RWPE2 (cell line): Measurements from ENCODE around the gene SMC6.

Experiments
- ATAC-seq: fragments of 200-7000 bp; cut with Tn5 transposase; 3 replicates; pipeline ENCODE4 v1.9.1; 2021; ENCODE audit warnings: low read depth
- DNase-seq: peaks from one replicate; pipeline ENCODE4 v3.0.0-alpha.2; 2020; ENCODE audit warnings: low spot score
- H3K27ac ChIP-seq: fragments of 450-650 bp; 2 replicates; pipeline ENCODE4 v1.5.1; 2017; ENCODE audit warnings: mild to moderate bottlenecking; ENCODE audit not compliant: poor library complexity, severe bottlenecking
- H3K27me3 ChIP-seq: fragments of 250-450 bp; sonication (Bioruptor Pico); 2 replicates; pipeline ENCODE4 v1.5.1; 2021; ENCODE audit warnings: mild to moderate bottlenecking, moderate library complexity; ENCODE audit not compliant: insufficient read depth, poor library complexity, severe bottlenecking
- H3K36me3 ChIP-seq: fragments of 250-450 bp; sonication (Bioruptor Pico); 2 replicates; pipeline ENCODE4 v1.5.1; 2020; ENCODE audit warnings: low read depth, mild to moderate bottlenecking, moderate library complexity
- H3K4me1 ChIP-seq: fragments of 250-450 bp; sonication (Bioruptor Pico); 2 replicates; pipeline ENCODE4 v1.5.1; 2021; ENCODE audit warnings: mild to moderate bottlenecking, moderate library complexity; ENCODE audit not compliant: insufficient read depth, poor library complexity, severe bottlenecking
- H3K4me3 ChIP-seq: fragments of 250-450 bp; sonication (Bioruptor Pico); 2 replicates; pipeline ENCODE4 v1.5.1; 2021; ENCODE audit warnings: mild to moderate bottlenecking, moderate library complexity; ENCODE audit not compliant: severe bottlenecking
- H3K9me3 ChIP-seq: fragments of 250-450 bp; sonication (Bioruptor Pico); 2 replicates; pipeline ENCODE4 v1.5.1; 2021; ENCODE audit warnings: mild to moderate bottlenecking, moderate library complexity; ENCODE audit not compliant: severe bottlenecking
- CTCF ChIP-seq: fragments of 450-650 bp; IDR thresholded peaks from one replicate; pipeline ENCODE4 v1.5.1; 2017; ENCODE audit warnings: mild to moderate bottlenecking, moderate library complexity; ENCODE audit not compliant: poor library complexity, severe bottlenecking

Gene SMC6

GRCh38 chr2:17680119-17680518 is 73.5 kb downstream of the SMC6 start:
- no peaks in the 10 kb centered on the region for H3K27me3 ChIP-seq
- no peak; the same call in 2 of the 3 replicates for ATAC-seq
- no peak overlapping the region for H3K27ac ChIP-seq
- no peak overlapping the region for H3K4me3 ChIP-seq
- H3K36me3 ChIP-seq = peaks cover 81% of the 10 kb centered on the region
- no peaks in the 10 kb centered on the region for H3K9me3 ChIP-seq
- peaks cover 2% of the 10 kb centered on the region for H3K4me1 ChIP-seq
- no peak for TF ChIP-seq CTCF
- no peak for DNase-seq

GRCh38 chr2:17674817-17675216 is 78.8 kb downstream of the SMC6 start:
- TF ChIP-seq CTCF = no peak
- peaks cover 62% of the 10 kb centered on the region for H3K36me3 ChIP-seq

GRCh38 chr2:17672583-17673317 is 80.9 kb downstream of the SMC6 start:
- Histone ChIP-seq H3K36me3 (peaks cover 71% of the 10 kb centered on the region), H3K27ac (no peak overlapping the region), H3K9me3 (no peaks in the 10 kb centered on the region), H3K27me3 (no peaks in the 10 kb centered on the region), H3K4me1 (no peaks in the 10 kb centered on the region), H3K4me3 (no peak overlapping the region)
- no peak for TF ChIP-seq CTCF
- DNase-seq (no peak), ATAC-seq (peak; percentile 94)

More at GRCh38 chr2:17674817-17675216, 78.8 kb downstream of the SMC6 start:
- no peaks in the 10 kb centered on the region for H3K4me1 ChIP-seq
- no peaks in the 10 kb centered on the region for H3K9me3 ChIP-seq
- H3K27me3 ChIP-seq = no peaks in the 10 kb centered on the region
- no peak for DNase-seq
- no peak for ATAC-seq
- no peak overlapping the region for H3K4me3 ChIP-seq
- H3K27ac ChIP-seq = no peak overlapping the region

GRCh38 chr2:17667898-17668297 is 85.7 kb downstream of the SMC6 start:
- no peak overlapping the region for H3K27ac ChIP-seq
- H3K9me3 ChIP-seq = no peaks in the 10 kb centered on the region
- no peak for ATAC-seq
- DNase-seq = no peak
- no peak overlapping the region for H3K4me3 ChIP-seq
- TF ChIP-seq CTCF = no peak
- H3K4me1 ChIP-seq = no peaks in the 10 kb centered on the region
- H3K27me3 ChIP-seq = no peaks in the 10 kb centered on the region
- H3K36me3 ChIP-seq = peaks cover 83% of the 10 kb centered on the region

- H3K27me3 ChIP-seq = no peaks in the 10 kb centered on the region
These were observed 89.1 kb downstream of the SMC6 start for GRCh38 chr2:17664534-17664933.

More at GRCh38 chr2:17664534-17664933, 89.1 kb downstream of the SMC6 start:
- H3K4me3 ChIP-seq = no peak overlapping the region
- DNase-seq = no peak
- H3K9me3 ChIP-seq = no peaks in the 10 kb centered on the region
- no peak for TF ChIP-seq CTCF
- H3K36me3 ChIP-seq = peaks cover 68% of the 10 kb centered on the region
- no peaks in the 10 kb centered on the region for H3K4me1 ChIP-seq
- ATAC-seq = no peak
- no peak overlapping the region for H3K27ac ChIP-seq
